ENCODE data around the gene TBC1D22A.

TBC1D22A gene

DNA sequence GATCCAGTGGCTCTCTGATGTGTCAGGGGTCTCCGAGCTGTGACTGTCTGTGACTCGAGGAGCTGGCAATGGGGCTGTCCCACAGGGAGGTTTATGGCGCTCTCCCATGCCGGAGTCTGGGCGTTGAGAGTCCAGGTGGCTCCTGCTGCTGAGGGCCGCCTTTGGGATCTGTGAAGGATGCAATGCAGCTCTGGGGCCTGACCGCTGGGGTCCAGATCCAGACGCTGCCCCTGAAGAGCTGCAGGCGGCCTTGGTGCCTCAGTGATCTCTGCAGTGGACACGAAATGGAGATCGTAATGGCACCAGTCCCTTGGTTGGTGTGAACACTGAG lies 155.3 kb downstream of the TBC1D22A start:
- Histone ChIP-seq H3K27me3 (ENCODE audit: insufficient read depth, low read depth, severe bottlenecking) (no peaks in the 10 kb centered on the region), H3K27ac (no peak overlapping the region), H3K4me3 (ENCODE audit: low read depth, low read length) (no peak overlapping the region), H3K36me3 (peaks cover 4% of the 10 kb centered on the region), H3K9me3 (ENCODE audit: severe bottlenecking) (no peaks in the 10 kb centered on the region)
- TF ChIP-seq CTCF (IDR thresholded peaks at IDR 0.05; ENCODE audit: low read depth, low read length) = no peak
- DNase-seq = no peak

GRCh38 chr22:46918197-46918596 lies 155.7 kb downstream of the TBC1D22A start:
- Histone ChIP-seq H3K4me3 (ENCODE audit: low read depth, low read length) (no peak overlapping the region), H3K27me3 (ENCODE audit: insufficient read depth, low read depth, severe bottlenecking) (no peaks in the 10 kb centered on the region), H3K27ac (no peak overlapping the region), H3K36me3 (peaks cover 4% of the 10 kb centered on the region), H3K9me3 (ENCODE audit: severe bottlenecking) (no peaks in the 10 kb centered on the region)
- no peak for DNase-seq
- no peak for TF ChIP-seq CTCF (IDR thresholded peaks at IDR 0.05; ENCODE audit: low read depth, low read length)

DNA sequence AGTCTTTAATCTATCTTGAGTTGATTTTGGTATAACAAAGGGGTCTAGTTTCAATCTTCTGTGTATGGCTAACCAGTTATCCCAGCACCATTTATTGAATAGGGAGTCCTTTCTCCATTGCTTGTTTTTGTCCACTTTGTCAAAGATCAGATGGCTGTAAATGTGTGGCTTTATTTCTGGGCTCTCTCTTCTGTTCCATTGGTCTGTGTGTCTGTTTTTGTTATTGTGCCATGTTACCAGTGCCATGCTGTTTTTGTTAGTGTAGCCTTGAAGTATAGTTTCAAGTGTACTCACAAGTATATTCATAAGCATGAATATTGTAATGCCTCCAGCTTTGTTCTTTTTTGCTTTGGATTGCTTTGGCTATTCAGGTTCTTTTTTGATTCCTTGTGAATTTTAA lies 159.6 kb downstream of the TBC1D22A start:
- TF ChIP-seq CTCF (IDR thresholded peaks at IDR 0.05; ENCODE audit: low read depth, low read length) = no peak
- Histone ChIP-seq H3K4me3 (ENCODE audit: low read depth, low read length) (no peak overlapping the region), H3K27ac (no peak overlapping the region), H3K9me3 (ENCODE audit: severe bottlenecking) (no peaks in the 10 kb centered on the region), H3K27me3 (ENCODE audit: insufficient read depth, low read depth, severe bottlenecking) (no peaks in the 10 kb centered on the region), H3K36me3 (peaks cover 2% of the 10 kb centered on the region; the same call in 1 of the 2 replicates)
- DNase-seq = no peak

- TF ChIP-seq CTCF (IDR thresholded peaks at IDR 0.05; ENCODE audit: low read depth, low read length) = no peak
- no peak for DNase-seq
- Histone ChIP-seq H3K36me3 (peaks cover 4% of the 10 kb centered on the region; the same call in 1 of the 2 replicates), H3K27me3 (ENCODE audit: insufficient read depth, low read depth, severe bottlenecking) (no peaks in the 10 kb centered on the region), H3K27ac (no peak overlapping the region), H3K9me3 (ENCODE audit: severe bottlenecking) (no peaks in the 10 kb centered on the region), H3K4me3 (ENCODE audit: low read depth, low read length) (no peak overlapping the region)
Observed at GRCh38 chr22:46923394-46923793, 160.9 kb downstream of the TBC1D22A start.

DNA sequence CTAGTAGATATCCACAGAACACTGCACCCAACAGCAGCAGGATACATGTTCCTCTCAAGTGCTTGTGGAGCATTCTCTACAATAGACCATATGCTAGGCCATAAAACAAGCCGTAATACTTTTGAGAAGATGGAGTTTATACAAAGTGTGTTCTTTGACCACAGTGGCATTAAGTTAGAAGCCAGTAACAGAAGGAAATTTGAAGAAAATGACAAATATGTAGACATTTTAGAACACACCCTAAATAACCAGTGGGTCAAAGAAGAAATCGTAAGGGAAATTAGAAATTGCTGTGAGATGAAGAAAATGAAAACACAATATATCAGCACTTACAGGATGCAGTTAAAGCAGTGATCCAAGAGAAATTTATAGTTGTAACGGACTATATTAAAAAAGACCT lies 163.4 kb downstream of the TBC1D22A start:
- Histone ChIP-seq H3K27ac (no peak overlapping the region), H3K4me3 (ENCODE audit: low read depth, low read length) (no peak overlapping the region), H3K36me3 (peaks cover 4% of the 10 kb centered on the region; the same call in 1 of the 2 replicates), H3K9me3 (ENCODE audit: severe bottlenecking) (no peaks in the 10 kb centered on the region), H3K27me3 (ENCODE audit: insufficient read depth, low read depth, severe bottlenecking) (no peaks in the 10 kb centered on the region)
- no peak for DNase-seq
- no peak for TF ChIP-seq CTCF (IDR thresholded peaks at IDR 0.05; ENCODE audit: low read depth, low read length)

DNA sequence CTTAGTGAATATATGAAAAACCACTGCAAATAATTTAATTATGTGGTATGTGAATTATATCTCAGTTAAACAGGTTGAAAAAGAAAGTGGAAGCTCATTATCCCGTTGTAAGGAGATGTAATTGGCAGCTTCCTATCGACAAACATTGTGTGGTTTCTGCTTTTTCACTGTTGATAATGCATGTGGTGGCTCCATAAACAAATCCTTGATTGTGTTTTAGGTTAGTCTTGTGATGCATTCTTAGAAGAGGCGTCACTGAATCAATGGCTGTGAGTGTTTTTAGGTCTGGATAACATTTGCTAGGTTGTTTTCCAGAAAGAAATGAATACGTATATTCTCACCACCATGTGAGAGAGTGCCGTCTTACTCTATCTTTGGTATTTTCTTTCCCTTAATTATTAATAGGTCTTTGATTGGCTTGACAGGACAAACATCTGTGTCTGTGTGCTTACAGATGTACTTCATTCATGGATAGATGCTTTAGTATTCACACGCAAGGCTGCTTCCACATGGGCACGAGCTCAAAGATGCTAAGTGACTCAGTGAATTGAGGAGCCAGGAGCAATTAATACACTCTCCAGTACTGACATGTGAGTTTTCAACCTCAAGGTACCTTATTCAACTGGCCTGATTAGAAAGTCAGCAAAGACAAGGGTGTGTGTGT lies 166.7 kb downstream of the TBC1D22A start:
- Histone ChIP-seq H3K9me3 (ENCODE audit: severe bottlenecking) (no peaks in the 10 kb centered on the region), H3K27ac (no peak overlapping the region), H3K36me3 (peaks cover 4% of the 10 kb centered on the region; the same call in 1 of the 2 replicates), H3K4me3 (ENCODE audit: low read depth, low read length) (no peak overlapping the region), H3K27me3 (ENCODE audit: insufficient read depth, low read depth, severe bottlenecking) (no peaks in the 10 kb centered on the region)
- DNase-seq = no peak
- TF ChIP-seq CTCF (IDR thresholded peaks at IDR 0.05; ENCODE audit: low read depth, low read length) = no peak
